ENCODE data around the gene AGXT. TPM values are rescaled to one million over a fixed set of nuclear protein-coding genes. Genes with fewer than 3 reads are reported as not detected.

AGXT gene
- total and polyA plus RNA-seq, 2 of the 8 experiments (the other 6 are each of a cell fraction or from before 2014, with no cell fraction given), result 0.03 TPM; not detected in 1

GRCh38 chr2:240901986-240902614, 33.5 kb downstream of the AGXT start:
- no peak overlapping the region for H3K9ac ChIP-seq (replicated peaks in 1 of 4; ENCODE audit: extremely low read depth in 1 of 4, low read depth in 3 of 4, low read length in 3 of 4)
- H3K4ac ChIP-seq (replicated peaks; ENCODE audit: insufficient read length, low read depth, low read length), result no peak overlapping the region
- no peak overlapping the region for H4K91ac ChIP-seq (replicated peaks; ENCODE audit: insufficient read length, low read length)
- H2BK5ac ChIP-seq (ENCODE audit: low read depth, low read length), result no peak overlapping the region
- FAIRE-seq, result no peak
- 0 out of 2 replicates have a peak overlapping the region, but pooled peaks have one; percentile 51 for H4K8ac ChIP-seq (ENCODE audit: extremely low read depth, insufficient read depth, low read length)
- H3K36me3 ChIP-seq (ENCODE audit: control insufficient read depth in 2 of 4, insufficient read depth in 4 of 4, low read length in 3 of 4), result no peaks in the 10 kb centered on the region
- H2BK120ac ChIP-seq (replicated peaks; ENCODE audit: low read depth, low read length), result no peak overlapping the region
- H2BK20ac ChIP-seq (ENCODE audit: low read length), result no peak overlapping the region
- no peaks in the 10 kb centered on the region for H3K27me3 ChIP-seq (replicated peaks in 1 of 4; ENCODE audit: control insufficient read depth in 3 of 4, extremely low read depth in 1 of 4, insufficient read depth in 3 of 4, low read length in 3 of 4)
- H3K79me2 ChIP-seq (ENCODE audit: control insufficient read depth in 1 of 2, insufficient read depth in 2 of 2, low read length in 2 of 2), result no peaks in the 10 kb centered on the region
- no peak for DNase-seq (ENCODE audit: low read depth in 1 of 2, low spot score in 2 of 2)
- H3K9me3 ChIP-seq (ENCODE audit: insufficient read depth in 2 of 2, low read depth in 1 of 2, low read length in 1 of 2), result peaks cover 0 to 3% of the 10 kb centered on the region in 2 experiments; a peak in 1 of 4 replicates
- no peak overlapping the region; the same call in 1 of the 2 replicates for H3K27ac ChIP-seq (ENCODE audit: low read depth, low read length)
- H3K79me1 ChIP-seq (ENCODE audit: low read depth, low read length), result no peaks in the 10 kb centered on the region
- H3K14ac ChIP-seq (ENCODE audit: insufficient read length), result no peak overlapping the region
- no peak overlapping the region for H3K23ac ChIP-seq (ENCODE audit: insufficient read length)
- H3K4me1 ChIP-seq (replicated peaks in 1 of 4; ENCODE audit: control insufficient read depth in 3 of 4, insufficient read depth in 4 of 4, low read length in 3 of 4), result no peaks in the 10 kb centered on the region
- no peak overlapping the region for H3K18ac ChIP-seq (ENCODE audit: extremely low read depth, low read length)
- H2BK12ac ChIP-seq (ENCODE audit: low read depth, low read length), result no peak overlapping the region
- no peak overlapping the region for H3K4me3 ChIP-seq (ENCODE audit: extremely low read depth in 1 of 4, insufficient read depth in 2 of 4, low read depth in 3 of 4, low read length in 4 of 4)
- H2AK5ac ChIP-seq (ENCODE audit: low read depth, low read length), result no peak overlapping the region
- H4K5ac ChIP-seq (ENCODE audit: insufficient read length, low read depth, low read length), result no peak overlapping the region
- H2AFZ ChIP-seq (ENCODE audit: low read length), result no peak overlapping the region
- ChIA-PET CTCF (ENCODE audit: partially characterized antibody) (interaction anchor here (1.5 to 3.3 kb wide), 2 partner anchors 13 to 51 kb away, joined by 5 to 15 read pairs; no protein-coding TSS in a partner anchor), POLR2A (ENCODE audit: partially characterized antibody) (no interaction called here)
- peaks cover 0 to 2% of the 10 kb centered on the region in 2 experiments for H4K20me1 ChIP-seq (replicated peaks in 1 of 2; ENCODE audit: control insufficient read depth in 1 of 2, insufficient read depth in 2 of 2, low read length in 2 of 2)
- WGBS, 2 experiments (ENCODE audit: extremely low coverage in 1 of 2, insufficient coverage in 1 of 2, insufficient read length in 1 of 2, insufficient replicate concordance in 2 of 2, low coverage in 1 of 2, low lambda C conversion rate in 2 of 2, missing lambda C conversion rate in 1 of 2), result 86% methylated on average over 14 of the region's 14 CpGs; no CpG with 5 or more reads in 1 of the 2 experiments
- no peak overlapping the region for H3K4me2 ChIP-seq (ENCODE audit: insufficient read depth in 1 of 2, low read depth in 2 of 2, low read length in 2 of 2)
- TF ChIP-seq KDM4A (IDR thresholded peaks at IDR 0.05; ENCODE audit: low read depth, low read length, severe bottlenecking), result no peak
- TF ChIP-seq RXRA (IDR thresholded peaks at IDR 0.05; ENCODE audit: insufficient read depth, low read depth, low read length), result no peak
- TF ChIP-seq SRF (IDR thresholded peaks at IDR 0.05; ENCODE audit: low read depth, low read length), result no peak
- TF ChIP-seq USF2 (IDR thresholded peaks at IDR 0.05; ENCODE audit: low read length), result no peak
- TF ChIP-seq, protein P1, sequence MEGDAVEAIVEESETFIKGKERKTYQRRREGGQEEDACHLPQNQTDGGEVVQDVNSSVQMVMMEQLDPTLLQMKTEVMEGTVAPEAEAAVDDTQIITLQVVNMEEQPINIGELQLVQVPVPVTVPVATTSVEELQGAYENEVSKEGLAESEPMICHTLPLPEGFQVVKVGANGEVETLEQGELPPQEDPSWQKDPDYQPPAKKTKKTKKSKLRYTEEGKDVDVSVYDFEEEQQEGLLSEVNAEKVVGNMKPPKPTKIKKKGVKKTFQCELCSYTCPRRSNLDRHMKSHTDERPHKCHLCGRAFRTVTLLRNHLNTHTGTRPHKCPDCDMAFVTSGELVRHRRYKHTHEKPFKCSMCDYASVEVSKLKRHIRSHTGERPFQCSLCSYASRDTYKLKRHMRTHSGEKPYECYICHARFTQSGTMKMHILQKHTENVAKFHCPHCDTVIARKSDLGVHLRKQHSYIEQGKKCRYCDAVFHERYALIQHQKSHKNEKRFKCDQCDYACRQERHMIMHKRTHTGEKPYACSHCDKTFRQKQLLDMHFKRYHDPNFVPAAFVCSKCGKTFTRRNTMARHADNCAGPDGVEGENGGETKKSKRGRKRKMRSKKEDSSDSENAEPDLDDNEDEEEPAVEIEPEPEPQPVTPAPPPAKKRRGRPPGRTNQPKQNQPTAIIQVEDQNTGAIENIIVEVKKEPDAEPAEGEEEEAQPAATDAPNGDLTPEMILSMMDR (IDR thresholded peaks at IDR 0.05; ENCODE audit: control extremely low read depth in 1 of 3, insufficient read depth in 1 of 3, low read depth in 1 of 3, low read length in 3 of 3), result no peak
- TF ChIP-seq ZNF274 (IDR thresholded peaks at IDR 0.05; ENCODE audit: borderline replicate concordance, extremely low read depth, low read length), result no peak
- TF ChIP-seq ASH2L (IDR thresholded peaks at IDR 0.05; ENCODE audit: low read length), result no peak
- no peak for TF ChIP-seq EP300 (IDR thresholded peaks at IDR 0.05; ENCODE audit: borderline replicate concordance in 1 of 2, low read depth in 2 of 2, low read length in 2 of 2)
- TF ChIP-seq TAF1 (IDR thresholded peaks at IDR 0.05; ENCODE audit: low read depth, low read length), result no peak
- no peak overlapping the region for H3K56ac ChIP-seq (replicated peaks; ENCODE audit: insufficient read length, low read depth, low read length)
- no peaks in the 10 kb centered on the region for H3K23me2 ChIP-seq (ENCODE audit: low read depth, low read length)
- no peak overlapping the region for H2BK15ac ChIP-seq (ENCODE audit: low read length)

All from H1 (cell line).